K562 (cell line): ENCODE data around the gene CAPRIN2. TPM values are rescaled to one million over a fixed set of nuclear protein-coding genes. Genes with fewer than 3 reads are reported as not detected.

Source experiments
- BDP1 ChIP-seq: IDR thresholded peaks from 3 replicates; pipeline ENCODE4 v1.6.1; 2011; ENCODE audit not compliant: insufficient read length, insufficient read depth
- CBFA2T3 ChIP-seq: fragments of 450-650 bp; IDR thresholded peaks from 2 replicates; pipeline ENCODE4 v1.6.1; 2017
- ELF4 ChIP-seq: fragments of 450-650 bp; formaldehyde crosslinking; IDR thresholded peaks from 2 replicates; pipeline ENCODE4 v1.4.0; 2022; ENCODE audit warnings: missing genetic modification characterization
- EP300 ChIP-seq: IDR thresholded peaks from 2 replicates; pipeline ENCODE4 v1.6.1; 2012; ENCODE audit warnings: low read length, improper control_type of control experiment
- EZH2 ChIP-seq: IDR thresholded peaks from 2 replicates; pipeline ENCODE4 v1.6.1; 2012; ENCODE audit warnings: low read depth, mild to moderate bottlenecking, inconsistent platforms, low read length, borderline replicate concordance
- KAT2B ChIP-seq: IDR thresholded peaks from one replicate; pipeline ENCODE4 v1.6.1; 2012; ENCODE audit warnings: low read depth, mild to moderate bottlenecking, control low read depth, inconsistent platforms, low read length, moderate library complexity
- KDM4B ChIP-seq, 2 experiments: fragments of 450-650 bp in 1 of 2; sonication (generic) in 1 of 2; IDR thresholded peaks; 2 replicates each; pipeline ENCODE4 v1.6.1; 2016 to 2017; ENCODE audit warnings: borderline replicate concordance in 2 of 2, antibody characterized with exemption in 1 of 2, low read depth in 1 of 2, mild to moderate bottlenecking in 1 of 2
- NCOA1 ChIP-seq: fragments of 450-650 bp; IDR thresholded peaks from 2 replicates; pipeline ENCODE4 v1.6.1; 2016; ENCODE audit warnings: low read depth
- POLR3A ChIP-seq: IDR thresholded peaks from 2 replicates; pipeline ENCODE4 v1.6.1; 2011; ENCODE audit warnings: borderline replicate concordance, mild to moderate bottlenecking, moderate library complexity; ENCODE audit not compliant: insufficient read length, insufficient read depth; ENCODE audit errors: extremely low read depth
- PPARD ChIP-seq: fragments of 250-450 bp; sonication (Bioruptor Pico); IDR thresholded peaks from 2 replicates; pipeline ENCODE4 v1.8.0; 2022; ENCODE audit warnings: inconsistent platforms, mild to moderate bottlenecking, moderate library complexity
- RBM22 ChIP-seq: fragments of 200-400 bp; formaldehyde crosslinking; IDR thresholded peaks from 2 replicates; pipeline ENCODE4 v1.6.1; 2018; ENCODE audit warnings: low read length, low read depth; ENCODE audit not compliant: poor library complexity, severe bottlenecking
- TBL1XR1 ChIP-seq, 2 experiments: IDR thresholded peaks; 2 replicates each; pipeline ENCODE4 v1.6.1; 2012; ENCODE audit warnings: improper control_type of control experiment in 2 of 2, low read length in 2 of 2, mild to moderate bottlenecking in 1 of 2
- ZNF121 ChIP-seq: sonication (generic); formaldehyde crosslinking; conservative IDR thresholded peaks from 2 replicates; pipeline ENCODE4 v1.8.0; 2022; ENCODE audit warnings: missing genetic modification reagents
- ZNF354B ChIP-seq: fragments of 250-450 bp; sonication (Bioruptor Pico); IDR thresholded peaks from 2 replicates; pipeline ENCODE4 v1.4.0; 2020
- ZNF384 ChIP-seq: IDR thresholded peaks from 2 replicates; pipeline ENCODE4 v1.6.1; 2012; ENCODE audit warnings: low read depth, low read length, improper control_type of control experiment
- ZSCAN32 ChIP-seq: fragments of 450-650 bp; formaldehyde crosslinking; IDR thresholded peaks from 2 replicates; pipeline ENCODE4 v1.4.0; 2020; ENCODE audit warnings: mild to moderate bottlenecking, moderate library complexity
- polyA plus RNA-seq, 8 experiments: library from polyadenylated mRNA; depleted of rRNA in 4 of 8; stranded (reverse) in 5 of 8; unstranded in 3 of 8; fragments of >200 nt; fragmentation: Nextera tagmentation in 2 of 8; fragmentation: Illumina TruSeq in 1 of 8; extraction: Ambion mirVana in 2 of 8; extraction: Trizol in 1 of 8; gene quantifications; 2 replicates each; pipeline versions ENCODE4 v1.2.1 to v1.2.3, GENCODE V29; 2011 to 2014; ENCODE audit warnings: inconsistent platforms in 1 of 8, missing spikeins in 1 of 8
- total RNA-seq, 7 experiments: library from RNA; depleted of rRNA in 6 of 7; stranded (reverse); fragments of >200 nt in 6 of 7; fragmentation: Illumina TruSeq in 2 of 7; extraction: Trizol in 2 of 7; gene quantifications; 2 replicates each; pipeline versions ENCODE4 v1.2.1 to v1.2.3, GENCODE V29; 2011 to 2021; ENCODE audit warnings: low replicate concordance in 1 of 7
- TF ChIP-seq, protein P1 (sequence below), 2 experiments: fragments of 450-650 bp; formaldehyde crosslinking in 1 of 2; IDR thresholded peaks; 2 replicates each; pipeline versions ENCODE4 v1.4.0 to v1.6.1; 2014 to 2020; ENCODE audit warnings: mild to moderate bottlenecking in 2 of 2, borderline replicate concordance in 1 of 2, low read depth in 1 of 2
- TF ChIP-seq, protein P2 (sequence below): fragments of 450-650 bp; formaldehyde crosslinking; IDR thresholded peaks from 2 replicates; pipeline ENCODE4 v1.4.0; 2022; ENCODE audit warnings: mild to moderate bottlenecking, moderate library complexity

CAPRIN2 gene
- total and polyA plus RNA-seq, 9 of the 15 experiments (the other 6 are each of a cell fraction or from before 2014, with no cell fraction given) = 2.3 to 14.5 (median 8.9) TPM

GRCh38 chr12:30695199-30696102, 59.3 kb downstream of the CAPRIN2 start, which contains the start of gene IPO8 (continued):
- TF ChIP-seq ZNF384 (no peak), KAT2B (no peak), TBL1XR1 (IDR thresholded peaks at IDR 0.05; ENCODE audit: low read length in 2 of 2) (no peak), ZNF121 (CRISPR knock-in tag) (no peak), PPARD (CRISPR knock-in tag) (no peak), RBM22 (no peak), BDP1 (no peak), KDM4B (IDR thresholded peaks at IDR 0.05; ENCODE audit: borderline replicate concordance in 2 of 2, low read depth in 1 of 2) (peak in 1 of 2 experiments; percentile 77; a peak in 1 of 4 replicates), POLR3A (no peak), NCOA1 (no peak), ZSCAN32 (CRISPR knock-in tag) (no peak), ZNF354B (CRISPR knock-in tag) (no peak), CBFA2T3 (no peak), EP300 (no peak; the same call in 1 of the 2 replicates), EZH2 (no peak), ELF4 (CRISPR knock-in tag) (no peak)
- TF ChIP-seq, protein P1, sequence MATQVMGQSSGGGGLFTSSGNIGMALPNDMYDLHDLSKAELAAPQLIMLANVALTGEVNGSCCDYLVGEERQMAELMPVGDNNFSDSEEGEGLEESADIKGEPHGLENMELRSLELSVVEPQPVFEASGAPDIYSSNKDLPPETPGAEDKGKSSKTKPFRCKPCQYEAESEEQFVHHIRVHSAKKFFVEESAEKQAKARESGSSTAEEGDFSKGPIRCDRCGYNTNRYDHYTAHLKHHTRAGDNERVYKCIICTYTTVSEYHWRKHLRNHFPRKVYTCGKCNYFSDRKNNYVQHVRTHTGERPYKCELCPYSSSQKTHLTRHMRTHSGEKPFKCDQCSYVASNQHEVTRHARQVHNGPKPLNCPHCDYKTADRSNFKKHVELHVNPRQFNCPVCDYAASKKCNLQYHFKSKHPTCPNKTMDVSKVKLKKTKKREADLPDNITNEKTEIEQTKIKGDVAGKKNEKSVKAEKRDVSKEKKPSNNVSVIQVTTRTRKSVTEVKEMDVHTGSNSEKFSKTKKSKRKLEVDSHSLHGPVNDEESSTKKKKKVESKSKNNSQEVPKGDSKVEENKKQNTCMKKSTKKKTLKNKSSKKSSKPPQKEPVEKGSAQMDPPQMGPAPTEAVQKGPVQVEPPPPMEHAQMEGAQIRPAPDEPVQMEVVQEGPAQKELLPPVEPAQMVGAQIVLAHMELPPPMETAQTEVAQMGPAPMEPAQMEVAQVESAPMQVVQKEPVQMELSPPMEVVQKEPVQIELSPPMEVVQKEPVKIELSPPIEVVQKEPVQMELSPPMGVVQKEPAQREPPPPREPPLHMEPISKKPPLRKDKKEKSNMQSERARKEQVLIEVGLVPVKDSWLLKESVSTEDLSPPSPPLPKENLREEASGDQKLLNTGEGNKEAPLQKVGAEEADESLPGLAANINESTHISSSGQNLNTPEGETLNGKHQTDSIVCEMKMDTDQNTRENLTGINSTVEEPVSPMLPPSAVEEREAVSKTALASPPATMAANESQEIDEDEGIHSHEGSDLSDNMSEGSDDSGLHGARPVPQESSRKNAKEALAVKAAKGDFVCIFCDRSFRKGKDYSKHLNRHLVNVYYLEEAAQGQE (IDR thresholded peaks at IDR 0.05; ENCODE audit: borderline replicate concordance) = no peak
- TF ChIP-seq, protein P1 (CRISPR knock-in tag; IDR thresholded peaks at IDR 0.05; ENCODE audit: low read depth) = no peak
- TF ChIP-seq, protein P2, sequence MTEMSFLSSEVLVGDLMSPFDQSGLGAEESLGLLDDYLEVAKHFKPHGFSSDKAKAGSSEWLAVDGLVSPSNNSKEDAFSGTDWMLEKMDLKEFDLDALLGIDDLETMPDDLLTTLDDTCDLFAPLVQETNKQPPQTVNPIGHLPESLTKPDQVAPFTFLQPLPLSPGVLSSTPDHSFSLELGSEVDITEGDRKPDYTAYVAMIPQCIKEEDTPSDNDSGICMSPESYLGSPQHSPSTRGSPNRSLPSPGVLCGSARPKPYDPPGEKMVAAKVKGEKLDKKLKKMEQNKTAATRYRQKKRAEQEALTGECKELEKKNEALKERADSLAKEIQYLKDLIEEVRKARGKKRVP (CRISPR knock-in tag) = no peak
